GM19240 (cell line): ENCODE data around the gene PDIA5.
A peak's percentile ranks its signal among the peaks of the same experiment; 100 is the strongest.

Source experiments
- DNase-seq: peaks from one replicate; pipeline ENCODE4 v3.0.0; 2011; ENCODE audit warnings: low spot score; ENCODE audit not compliant: insufficient read length

The PDIA5 gene

DNA sequence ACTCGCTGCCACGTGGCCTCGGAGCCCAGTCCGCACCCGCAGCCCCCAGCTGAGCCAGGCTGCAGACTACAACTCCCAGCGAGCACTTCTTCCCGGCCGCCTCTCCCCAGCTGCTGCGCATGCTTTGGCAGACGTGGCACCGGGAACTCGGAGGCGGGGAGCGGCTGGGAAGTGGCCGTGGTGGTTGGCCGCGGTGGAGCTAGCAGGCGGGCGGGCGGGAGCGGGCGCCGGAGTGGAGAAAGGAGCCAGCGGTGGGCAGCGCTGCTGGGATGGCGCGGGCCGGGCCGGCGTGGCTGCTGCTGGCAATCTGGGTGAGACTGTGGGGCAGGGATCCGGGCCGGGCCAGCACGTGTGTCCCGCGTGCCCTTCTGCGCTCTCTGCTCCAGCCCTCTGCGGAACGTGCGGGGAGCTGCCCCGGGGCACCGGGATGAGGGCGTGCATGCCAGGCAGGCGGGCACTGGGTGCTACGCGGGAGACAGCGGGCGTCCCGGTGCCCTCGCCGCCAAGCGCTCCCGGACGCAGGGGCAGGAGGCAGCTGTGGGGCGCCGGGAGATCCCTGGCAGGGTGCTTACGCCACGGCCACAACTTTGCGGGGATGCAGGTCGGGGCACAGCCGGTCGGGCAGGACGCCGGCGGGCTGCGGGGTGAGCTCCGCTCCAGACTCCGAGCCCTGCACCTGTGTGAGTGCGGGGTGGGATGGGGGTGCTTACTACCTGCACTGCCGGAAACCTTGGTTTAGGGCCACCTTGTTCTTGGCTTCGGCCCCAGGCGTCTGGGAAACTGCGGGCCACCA, at the start of gene PDIA5:
Gene PDIA5 (plus strand): TSS at position 130 of the 793 bp plus-strand sequence. CDS start 140 bp downstream, at position 270.
- DNase-seq = peak; percentile 85

DNA sequence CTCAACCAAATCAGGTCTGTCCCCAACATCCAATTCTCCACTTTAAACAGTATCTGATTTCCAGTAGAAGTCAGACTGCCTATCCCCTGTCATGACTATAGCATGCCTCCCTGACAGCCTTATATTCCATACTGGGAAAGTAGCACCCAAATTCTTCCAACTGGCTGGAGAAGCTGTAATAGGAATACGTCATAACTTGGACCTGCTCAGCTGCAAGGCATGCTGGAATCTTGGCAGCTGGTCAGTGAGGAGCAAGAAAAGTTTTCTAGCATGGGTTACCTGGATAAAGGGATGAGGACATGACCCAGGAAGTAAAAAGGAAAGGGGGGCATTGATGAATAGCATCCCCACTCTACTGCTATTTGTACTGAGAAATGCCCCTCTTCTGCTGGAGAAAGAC, 48.1 kb upstream of the PDIA5 start:
- no peak for DNase-seq

DNA sequence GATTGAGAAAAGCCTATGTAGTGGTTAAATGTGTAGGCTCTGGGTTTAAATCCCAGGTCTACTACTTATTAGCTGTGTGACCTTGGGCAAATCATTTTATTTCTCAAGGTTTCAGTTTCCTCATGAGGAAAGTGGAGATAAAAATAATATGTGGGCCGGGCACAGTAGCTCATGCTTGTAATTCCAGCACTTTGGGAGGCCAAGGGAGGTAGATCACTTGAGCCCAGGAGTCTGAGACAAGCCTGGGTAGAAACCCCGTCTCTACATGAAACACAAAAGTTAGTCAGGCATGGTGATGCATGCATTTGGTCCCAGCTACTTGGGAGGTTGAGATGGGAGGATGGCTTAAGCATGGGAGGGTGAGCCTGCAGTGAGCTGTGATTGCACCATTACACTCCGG, 47.7 kb upstream of the PDIA5 start:
- no peak for DNase-seq

DNA sequence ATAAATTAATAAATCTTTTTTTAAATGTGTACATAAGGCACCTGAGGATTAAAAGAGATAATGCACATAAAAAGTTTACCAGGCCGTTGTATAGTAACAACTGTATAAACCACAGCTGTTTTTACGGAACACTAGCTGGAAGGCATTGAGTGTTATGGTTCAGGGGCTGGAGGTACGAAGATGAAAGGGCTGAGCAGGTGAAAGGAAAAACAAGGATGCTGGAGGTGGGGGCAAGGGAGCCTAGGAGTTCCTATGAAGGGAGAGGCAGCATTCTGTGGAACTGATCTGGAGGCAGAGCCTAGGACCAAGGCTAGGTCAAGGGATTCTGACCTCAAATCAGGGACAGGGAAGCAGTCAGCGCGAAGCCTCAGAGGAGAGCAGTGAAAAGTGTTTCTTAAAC, 47.2 kb upstream of the PDIA5 start:
- DNase-seq = no peak

DNA sequence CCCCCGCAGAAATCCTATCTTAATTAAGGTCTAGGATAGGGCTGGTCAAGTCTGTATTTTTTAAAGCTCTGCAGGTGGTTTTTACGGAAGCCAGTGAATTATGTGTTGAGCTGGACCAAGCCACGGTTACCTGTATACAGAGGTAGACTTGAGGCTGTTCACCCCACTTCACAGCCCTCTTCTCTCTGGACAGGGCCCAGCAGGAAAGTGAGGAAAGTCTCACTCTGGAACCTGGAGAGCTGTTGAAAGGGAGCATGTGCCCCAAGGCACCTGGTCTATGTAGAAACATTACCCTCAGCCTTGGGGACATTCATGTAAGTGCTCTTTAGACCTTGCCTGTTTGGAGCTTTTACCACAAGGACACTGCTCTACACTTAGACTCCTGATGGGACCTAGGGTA, 46.1 kb upstream of the PDIA5 start:
- DNase-seq = no peak

DNA sequence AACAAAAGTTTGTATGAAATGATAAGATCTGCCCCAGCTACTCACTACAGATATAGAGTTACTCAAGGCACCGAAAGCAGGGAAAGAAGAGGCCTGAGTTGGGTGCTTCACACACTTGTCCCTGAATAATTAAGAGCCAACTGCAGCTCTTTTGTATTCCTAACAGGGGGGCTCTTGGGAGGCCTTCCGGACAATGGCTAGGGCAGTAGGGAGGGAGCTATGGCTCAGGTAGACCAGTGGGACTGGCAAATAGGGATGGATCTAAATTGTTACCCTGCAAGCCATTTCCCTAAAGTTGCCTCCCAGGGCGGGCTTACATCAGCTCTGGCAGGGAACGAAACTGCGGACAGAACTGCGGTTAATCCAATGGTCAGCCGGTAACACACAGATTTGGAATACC, 45.4 kb upstream of the PDIA5 start:
- no peak for DNase-seq

DNA sequence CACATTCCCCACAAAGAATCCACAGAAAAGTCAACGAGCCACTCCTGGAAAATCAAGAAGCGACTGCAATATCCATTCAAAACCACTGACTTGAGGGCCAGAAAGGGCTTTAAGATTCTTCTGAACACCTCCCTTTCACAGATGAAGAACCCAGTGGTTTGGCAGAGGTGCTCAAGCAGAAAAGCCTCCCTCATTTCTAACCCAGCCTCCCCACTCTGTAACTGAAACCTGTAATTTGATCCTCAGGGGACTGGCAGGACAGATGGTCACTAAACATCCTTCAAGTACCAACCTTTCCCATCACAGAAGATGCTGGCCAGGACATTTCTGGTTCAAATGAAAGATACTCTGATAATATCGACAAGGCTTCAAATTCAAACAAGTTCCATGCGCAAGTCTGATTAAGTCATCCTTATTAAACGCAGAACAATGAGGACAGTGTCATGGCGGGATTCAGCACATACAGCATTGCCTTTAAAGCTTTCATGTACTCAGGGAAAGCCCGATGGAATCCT, 44.8 kb upstream of the PDIA5 start:
- no peak for DNase-seq

DNA sequence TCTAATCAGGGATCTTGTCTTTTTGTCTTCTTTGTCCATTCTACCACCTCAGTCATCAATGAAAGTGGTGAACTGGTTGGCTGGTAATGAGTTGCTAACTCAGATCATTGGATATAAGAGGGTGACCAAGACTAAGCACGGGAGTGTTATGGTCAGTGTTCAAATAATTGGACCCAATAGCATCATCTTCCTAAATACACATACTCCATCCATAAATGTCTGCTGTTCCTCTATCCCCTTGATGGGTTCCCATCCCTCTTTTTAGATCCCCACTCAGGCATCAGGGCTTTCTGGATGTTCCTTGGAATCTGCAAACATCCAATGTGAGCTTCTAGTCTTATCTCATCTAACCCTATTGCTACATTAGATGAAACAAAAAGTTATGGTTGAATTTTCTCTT, 42.8 kb upstream of the PDIA5 start:
- DNase-seq = no peak

DNA sequence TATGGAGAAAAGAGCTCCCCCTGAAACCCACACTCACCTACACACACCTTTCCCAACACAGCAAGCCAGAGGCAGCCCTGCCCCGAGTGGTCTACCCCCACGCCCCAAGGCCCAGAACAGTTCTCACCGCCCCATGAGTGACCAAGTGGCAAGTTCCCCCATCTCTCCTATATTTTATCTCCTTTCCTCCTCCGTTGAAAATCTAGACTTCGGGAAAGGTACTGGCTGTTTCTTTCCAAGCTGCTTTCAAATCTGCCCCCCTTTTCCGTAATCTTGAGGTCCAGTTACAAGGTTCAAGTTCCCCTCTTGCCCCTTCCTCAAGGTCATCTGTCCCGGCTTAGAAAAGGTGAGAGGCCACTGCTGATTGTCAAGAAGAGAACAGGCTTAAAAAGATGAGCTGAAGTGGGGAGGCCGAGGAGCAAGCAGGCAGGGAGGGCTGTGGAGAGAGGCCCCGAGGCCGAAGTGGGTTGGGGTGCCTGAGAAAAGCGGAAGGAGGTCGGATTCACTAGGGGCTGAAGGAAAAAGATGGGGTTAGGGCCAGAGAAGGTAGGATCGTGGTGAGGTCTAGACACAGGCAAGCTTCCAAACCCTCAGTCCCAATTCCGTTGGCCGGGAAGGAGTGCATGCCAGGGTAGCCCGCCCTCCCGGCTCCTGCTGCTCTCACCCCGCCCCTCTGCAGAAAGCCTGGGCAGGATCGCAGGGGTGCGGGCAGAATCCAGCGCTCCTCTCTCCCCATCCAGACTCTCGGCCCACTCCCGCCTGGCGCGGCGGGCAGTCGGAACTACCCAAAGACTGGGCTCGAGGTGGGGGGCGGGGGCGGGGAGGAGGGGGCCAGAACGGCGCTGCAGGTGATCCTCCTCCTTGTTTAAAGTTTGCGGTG, 40.9 kb upstream of the PDIA5 start:
- DNase-seq = no peak

DNA sequence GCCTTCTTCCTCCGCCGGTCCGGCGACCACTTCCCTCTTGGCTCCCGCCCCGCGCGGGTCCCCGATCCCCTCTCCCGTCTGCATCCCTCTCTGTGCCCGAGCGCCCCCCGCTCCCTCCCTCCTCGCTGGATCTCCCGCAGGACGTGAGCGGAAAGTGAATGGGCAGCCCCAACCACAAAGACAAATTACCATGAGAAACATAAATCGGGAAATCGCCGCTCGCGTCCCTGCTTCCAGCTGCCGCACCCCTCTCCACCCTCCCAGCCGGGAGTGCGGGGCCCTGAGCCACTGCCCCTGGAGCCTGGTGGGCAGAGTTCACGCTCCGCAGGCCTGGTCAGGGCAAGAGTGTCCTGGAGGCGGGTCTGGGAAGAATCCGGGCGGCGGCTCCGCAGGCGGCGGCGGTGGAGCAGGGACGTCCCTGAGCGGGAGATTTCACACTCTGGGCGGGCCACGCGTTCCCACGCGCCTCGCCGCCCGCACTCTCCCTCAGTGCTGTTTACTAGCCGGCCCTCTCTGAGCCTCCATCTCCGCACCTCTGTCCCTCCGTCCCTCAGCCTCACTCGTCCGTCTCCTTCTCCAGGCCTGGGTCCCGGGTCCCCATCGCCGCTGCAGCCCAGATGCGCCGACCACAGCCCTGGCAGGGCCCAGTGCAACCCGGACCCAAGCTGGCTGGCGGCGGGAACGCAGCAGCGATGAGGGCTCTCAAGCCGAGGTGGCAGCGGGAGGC, 40.1 kb upstream of the PDIA5 start:
- DNase-seq = no peak

DNA sequence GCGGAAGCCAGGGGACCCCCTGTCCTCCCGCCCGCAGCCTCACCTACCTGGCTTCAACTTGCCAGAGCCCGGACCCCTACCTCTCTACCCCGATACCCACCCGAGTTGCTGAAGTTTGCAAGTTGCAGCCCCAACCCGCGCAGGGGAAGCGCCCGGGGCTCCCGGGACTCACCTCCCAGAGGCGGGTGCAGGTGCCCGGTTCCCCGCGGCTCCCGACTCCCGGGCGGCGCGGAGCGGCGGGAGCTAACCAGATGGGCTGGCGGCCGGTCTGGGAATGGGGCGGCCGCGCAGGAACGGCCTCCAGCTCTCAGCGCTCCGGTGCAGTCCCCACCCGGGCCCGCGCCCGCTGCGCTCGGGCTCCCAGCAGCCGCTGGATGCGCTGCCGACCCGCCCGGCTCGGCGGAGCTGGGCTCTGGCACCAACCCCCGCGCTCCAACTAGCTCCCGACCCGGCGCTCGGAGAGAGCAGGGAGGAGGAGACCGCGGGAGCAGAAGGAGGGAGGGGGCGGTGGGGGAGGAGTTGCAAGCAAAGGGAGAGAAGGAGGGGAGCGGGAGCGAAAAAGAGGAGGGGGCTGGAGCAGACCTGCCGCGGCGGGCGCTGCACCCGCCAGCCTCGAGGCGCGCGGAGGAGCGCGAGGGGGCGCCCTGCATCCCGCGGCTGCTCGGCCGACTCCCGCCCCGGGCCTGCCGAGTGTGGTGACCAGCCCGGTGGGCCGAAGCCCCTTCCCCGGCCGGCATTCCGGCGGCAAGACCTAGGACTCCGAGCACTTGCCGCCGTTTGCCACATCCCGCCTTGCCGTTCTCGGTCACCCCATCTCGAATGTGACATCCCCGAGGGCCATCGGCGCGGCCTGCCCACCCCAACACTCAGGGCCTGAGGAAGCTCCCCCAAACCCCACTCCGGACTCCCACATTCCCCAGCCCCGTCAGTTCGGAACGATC, 39.3 kb upstream of the PDIA5 start, which contains the start of gene SEMA5B:
Gene SEMA5B (minus strand): TSS at position 472 of the 941 bp plus-strand sequence. CDS start 66,500 bp downstream, outside the sequence.
- DNase-seq = no peak

DNA sequence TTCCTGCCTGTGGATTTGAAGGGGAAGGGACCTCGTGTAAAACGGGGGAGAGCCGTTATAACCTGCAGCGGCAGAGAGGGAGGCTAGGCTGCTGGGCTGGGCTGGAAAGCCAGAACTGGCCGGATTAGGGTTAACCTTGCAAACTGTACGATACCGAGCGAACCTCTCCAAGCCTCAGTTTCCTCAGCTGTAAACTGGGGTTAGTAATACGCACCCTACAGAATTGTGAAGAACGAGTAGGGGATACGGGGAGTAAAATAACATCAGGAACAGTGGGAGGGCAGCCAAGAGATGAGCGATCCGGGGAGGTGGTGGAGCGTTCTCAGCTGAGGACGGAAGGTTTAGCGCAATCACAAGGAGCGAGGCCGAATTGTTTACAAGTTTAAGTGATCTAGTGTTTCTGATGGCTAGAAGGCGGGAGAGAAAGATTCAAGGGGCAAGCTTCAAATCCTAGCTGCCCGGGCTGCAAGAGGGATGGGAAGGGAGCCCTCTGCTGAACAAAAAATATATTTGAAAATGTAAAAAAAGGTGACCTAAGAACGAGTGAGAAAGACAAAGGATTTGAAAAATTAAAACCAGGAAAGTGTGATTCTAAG, 38.5 kb upstream of the PDIA5 start:
- DNase-seq = peak; percentile 47

DNA sequence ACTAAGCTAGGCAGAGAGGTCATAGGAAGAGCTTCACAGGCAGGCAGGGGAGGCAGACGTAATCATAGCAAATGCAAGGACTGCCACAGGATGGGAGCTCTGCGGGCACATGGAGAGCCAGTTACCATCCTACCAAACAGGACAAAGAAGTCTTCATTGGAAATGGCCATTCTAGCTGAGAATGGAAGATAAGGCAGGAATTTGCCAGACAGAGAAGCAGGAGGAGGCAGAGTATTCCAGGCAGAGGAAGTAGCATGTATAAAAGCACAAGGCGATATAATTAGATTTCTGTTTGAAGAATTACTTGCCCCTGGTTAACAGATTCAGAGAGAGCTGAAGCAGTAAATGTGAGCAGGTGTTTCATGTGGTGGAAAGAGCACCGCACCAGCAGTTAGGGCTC, 35.8 kb upstream of the PDIA5 start:
- DNase-seq = no peak

DNA sequence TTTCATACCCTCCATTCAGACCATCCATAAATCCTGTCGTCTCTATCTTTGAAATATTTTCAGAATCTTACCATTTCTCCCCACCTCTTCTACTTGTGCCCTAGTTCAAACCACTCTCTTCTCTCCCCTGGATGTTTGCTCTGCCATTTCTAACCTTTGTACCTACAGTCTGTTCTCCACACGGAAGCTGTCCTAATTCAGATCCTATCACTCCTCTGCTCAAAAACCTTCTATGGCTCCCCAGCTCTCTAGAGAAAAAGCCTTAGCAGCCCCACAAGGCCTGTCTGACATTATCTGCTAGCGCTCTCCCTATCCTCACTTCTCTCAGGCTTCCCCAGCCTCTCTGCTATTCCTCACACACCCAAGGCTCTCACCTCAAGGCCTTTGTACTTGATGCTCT, 34.8 kb upstream of the PDIA5 start:
- no peak for DNase-seq

DNA sequence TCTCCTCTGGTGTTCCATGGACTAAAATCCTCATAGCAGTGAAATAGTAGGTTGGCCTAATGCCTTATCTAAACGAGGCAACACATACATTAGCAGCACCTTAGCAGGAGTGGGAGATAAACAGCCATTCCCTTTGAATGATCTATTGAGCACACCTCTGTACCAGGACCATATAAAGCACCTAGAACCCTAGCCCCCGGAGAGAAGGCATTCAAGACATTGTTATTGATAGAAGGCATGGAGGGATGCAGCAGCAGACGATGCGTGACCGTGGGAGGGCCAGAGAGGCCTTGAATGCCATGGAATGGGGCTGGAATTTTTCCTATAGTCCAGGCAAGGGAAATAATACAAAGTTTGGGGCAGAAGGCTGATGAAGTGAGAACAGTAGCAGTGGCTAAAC, 32.7 kb upstream of the PDIA5 start:
- DNase-seq = no peak

DNA sequence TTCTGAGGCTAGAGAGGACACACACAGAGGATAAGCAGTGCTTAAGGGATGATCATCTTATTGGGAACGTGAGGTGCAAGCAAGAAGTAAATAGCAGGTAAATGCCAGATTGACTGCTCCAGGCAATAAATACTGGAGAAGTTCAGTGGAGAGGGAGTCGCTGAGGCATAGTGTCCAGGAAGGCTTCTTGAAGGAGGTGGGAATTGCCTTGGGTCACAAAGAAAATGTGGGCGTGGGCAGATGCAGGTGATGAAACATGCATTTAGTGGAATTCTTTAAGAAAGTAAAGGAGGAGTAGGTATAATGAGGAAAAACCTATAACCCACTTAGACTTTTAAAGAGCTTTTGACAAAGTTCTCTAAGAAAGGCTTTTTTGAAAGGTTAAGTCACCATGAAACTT, 31.8 kb upstream of the PDIA5 start:
- no peak for DNase-seq

DNA sequence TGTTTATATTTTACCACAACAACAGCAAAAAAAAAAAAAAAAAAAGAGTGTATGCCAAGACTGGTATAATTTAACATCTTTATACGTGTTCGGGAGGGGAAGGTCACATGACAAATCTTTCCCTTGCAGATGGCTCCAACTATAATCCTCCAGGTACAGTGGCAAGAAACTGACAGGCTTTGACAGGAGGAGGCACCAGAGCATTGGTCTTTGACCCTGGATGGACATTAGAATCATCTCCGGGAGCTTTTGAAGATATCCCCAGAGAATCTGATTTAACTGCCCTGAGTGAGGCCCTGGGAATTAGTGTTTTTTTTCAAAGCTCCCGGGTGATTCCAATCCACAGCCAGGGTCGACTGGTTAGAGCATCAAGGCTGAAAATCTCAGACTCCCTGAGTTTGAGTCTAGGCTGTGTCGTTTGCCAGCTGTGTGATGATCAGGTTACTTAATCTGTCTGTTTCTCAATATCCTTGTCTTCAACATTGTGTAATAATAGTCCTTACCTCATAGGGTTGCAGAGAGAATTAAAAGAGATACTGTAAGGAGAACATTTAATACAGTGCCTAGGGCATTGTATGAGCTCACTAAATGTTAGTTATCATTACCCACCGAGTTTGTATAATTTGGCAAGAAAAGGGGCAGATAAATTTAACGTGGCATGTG, 30.3 kb upstream of the PDIA5 start:
- DNase-seq = no peak

DNA sequence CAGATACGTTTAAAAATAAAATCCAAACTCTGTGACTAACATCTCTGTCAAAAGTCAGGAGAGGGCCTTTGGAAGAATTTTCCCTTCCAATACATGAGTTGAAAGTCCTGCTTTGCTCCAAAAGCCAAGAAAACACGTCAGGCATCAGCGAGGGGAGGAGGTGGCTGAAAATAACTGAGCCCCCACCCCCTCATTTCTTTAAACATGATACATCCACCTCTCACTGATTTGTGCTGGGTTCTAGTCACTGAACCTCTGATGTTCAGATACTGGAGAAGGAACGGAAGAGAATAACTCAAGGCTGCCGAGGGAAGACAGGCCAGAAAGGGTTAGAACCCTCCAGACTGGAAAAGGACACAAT, 29.8 kb upstream of the PDIA5 start:
- DNase-seq = no peak

DNA sequence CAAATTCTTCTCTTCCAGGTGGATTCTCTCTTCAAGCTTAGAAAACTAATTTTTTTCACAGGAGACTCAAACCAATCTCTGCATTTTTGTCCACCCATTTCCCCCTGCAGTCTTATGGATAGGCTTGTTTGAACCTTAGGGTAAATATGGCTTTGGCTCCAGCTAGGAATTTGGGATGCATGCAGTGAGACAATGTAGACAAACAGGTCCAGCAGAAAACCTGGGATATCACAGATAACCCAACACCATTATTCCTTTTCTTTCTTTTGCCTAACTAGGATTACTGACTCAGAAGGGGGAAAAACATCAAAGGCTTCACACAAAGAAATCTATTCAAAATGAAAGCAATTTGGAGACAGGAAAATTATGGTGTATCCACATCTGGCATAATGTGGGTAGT, 28.1 kb upstream of the PDIA5 start:
- no peak for DNase-seq

DNA sequence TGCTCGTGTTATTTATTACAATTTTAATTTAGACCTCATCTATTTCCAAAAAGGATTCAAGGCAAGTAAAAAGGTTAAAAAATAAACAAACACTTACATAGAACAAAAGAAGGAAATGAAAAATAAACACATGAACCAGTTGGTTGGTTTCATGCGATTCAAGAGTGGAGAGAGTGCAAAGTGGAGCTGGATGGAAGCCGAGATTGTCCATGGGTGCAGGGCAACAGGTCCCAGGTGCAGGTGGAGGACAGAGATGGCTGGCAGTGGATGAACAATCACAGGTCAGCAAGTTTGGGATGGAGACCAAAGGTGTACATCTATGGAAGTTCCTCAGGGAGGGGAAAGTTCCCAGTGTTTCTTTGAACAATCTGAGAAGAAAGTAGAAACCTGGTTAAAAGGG, 27.6 kb upstream of the PDIA5 start:
- DNase-seq = no peak
